ENCODE results near the gene CUL7. TPM values are rescaled to one million over a fixed set of nuclear protein-coding genes. Genes with fewer than 3 reads are reported as not detected.

CUL7 gene
- total RNA-seq, 2 experiments from 2014 or later: 14.1 to 14.9 TPM

DNA sequence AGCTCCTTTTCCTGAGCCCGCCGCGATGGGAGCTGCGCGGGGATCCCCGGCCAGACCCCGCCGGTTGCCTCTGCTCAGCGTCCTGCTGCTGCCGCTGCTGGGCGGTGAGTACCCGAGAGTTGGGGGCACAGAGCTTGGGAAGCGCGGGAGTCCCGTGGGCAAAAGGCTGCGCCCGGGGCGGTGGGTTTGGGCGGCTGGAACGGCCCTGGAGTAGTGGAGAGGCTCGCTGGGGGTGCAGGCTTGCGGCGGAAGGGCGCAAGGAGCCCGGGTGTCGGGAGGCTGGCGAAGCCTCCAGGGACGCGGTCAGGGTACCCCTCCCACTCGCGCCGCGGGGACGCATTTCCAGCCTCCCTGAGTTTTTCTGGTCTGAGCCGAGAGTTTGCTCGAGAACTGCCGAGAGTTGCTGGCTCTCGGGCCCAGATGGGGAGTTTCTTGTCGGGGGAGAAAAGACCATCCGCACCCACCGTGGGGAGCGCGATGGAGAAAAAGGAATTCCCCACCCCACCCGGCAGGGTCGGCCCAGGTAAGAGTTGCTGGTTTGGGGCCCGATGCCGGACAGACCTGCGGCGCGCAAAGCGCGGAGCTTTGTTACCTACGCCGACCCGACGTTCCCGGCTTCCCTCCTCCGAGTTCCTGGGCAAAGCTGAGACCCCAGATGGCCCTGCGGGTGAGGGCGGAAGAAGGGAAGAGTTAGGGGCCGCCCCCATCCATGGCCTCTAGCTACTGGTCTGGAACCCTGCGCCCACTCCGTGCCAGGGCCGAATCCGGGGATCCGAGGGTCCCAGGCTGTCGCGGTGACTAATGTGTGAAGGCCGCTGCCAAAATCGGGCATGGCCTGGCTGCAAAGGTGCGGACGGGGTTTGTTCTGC, 23.0 kb upstream of the CUL7 start:
- no peaks in the 10 kb centered on the region for H3K36me3 ChIP-seq (ENCODE audit: insufficient read depth, low read length)
- no peaks in the 10 kb centered on the region for H3K9me3 ChIP-seq (ENCODE audit: low read length)
- H3K27ac ChIP-seq (ENCODE audit: low read depth, low read length, poor library complexity, severe bottlenecking): peak overlapping the region; percentile 24
- peak; percentile 49 for DNase-seq (ENCODE audit: low spot score)
- intact Hi-C loops (cut with micrococcal nuclease; ENCODE audit: unreplicated experiment): loop anchor here (10.0 kb wide), 1 partner anchor 428 kb away; no protein-coding TSS in a partner anchor
- BruUV-seq (replicated peaks): no TSS peak
- no peak for TF ChIP-seq EZH2phosphoT487 (IDR thresholded peaks at IDR 0.05; ENCODE audit: borderline replicate concordance, low read depth, low read length)
- TF ChIP-seq, protein P1, sequence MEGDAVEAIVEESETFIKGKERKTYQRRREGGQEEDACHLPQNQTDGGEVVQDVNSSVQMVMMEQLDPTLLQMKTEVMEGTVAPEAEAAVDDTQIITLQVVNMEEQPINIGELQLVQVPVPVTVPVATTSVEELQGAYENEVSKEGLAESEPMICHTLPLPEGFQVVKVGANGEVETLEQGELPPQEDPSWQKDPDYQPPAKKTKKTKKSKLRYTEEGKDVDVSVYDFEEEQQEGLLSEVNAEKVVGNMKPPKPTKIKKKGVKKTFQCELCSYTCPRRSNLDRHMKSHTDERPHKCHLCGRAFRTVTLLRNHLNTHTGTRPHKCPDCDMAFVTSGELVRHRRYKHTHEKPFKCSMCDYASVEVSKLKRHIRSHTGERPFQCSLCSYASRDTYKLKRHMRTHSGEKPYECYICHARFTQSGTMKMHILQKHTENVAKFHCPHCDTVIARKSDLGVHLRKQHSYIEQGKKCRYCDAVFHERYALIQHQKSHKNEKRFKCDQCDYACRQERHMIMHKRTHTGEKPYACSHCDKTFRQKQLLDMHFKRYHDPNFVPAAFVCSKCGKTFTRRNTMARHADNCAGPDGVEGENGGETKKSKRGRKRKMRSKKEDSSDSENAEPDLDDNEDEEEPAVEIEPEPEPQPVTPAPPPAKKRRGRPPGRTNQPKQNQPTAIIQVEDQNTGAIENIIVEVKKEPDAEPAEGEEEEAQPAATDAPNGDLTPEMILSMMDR (conservative IDR thresholded peaks at IDR 0.05; ENCODE audit: low read length): 0 out of 2 replicates have a peak, but pooled peaks have one; percentile 10
- no peaks in the 10 kb centered on the region for H3K9me2 ChIP-seq (ENCODE audit: insufficient read depth, low read length)
- ChIA-PET CTCF (ENCODE audit: unreplicated experiment) (no interaction called here), POLR2A (interaction anchor here (1.8 kb wide), 1 partner anchor 18 kb away, joined by 6 read pairs; the partner anchor contains the start of genes KLC4 and MRPL2)
- peak overlapping the region; percentile 57 for H2AFZ ChIP-seq (ENCODE audit: low read length)
- 0 out of 2 replicates have a peak, but pooled peaks cover 5% of the 10 kb centered on the region for H4K20me1 ChIP-seq (ENCODE audit: insufficient read depth, low read length)
- peaks cover 6% of the 10 kb centered on the region; the same call in 1 of the 2 replicates for H3K79me2 ChIP-seq (ENCODE audit: insufficient read depth, low read depth, low read length)
- H3K4me1 ChIP-seq (ENCODE audit: insufficient read depth, low read length, poor library complexity, severe bottlenecking): peaks cover 28% of the 10 kb centered on the region
- H3K4me3 ChIP-seq (ENCODE audit: low read depth, low read length, poor library complexity, severe bottlenecking): peak overlapping the region; percentile 98
- peak overlapping the region; percentile 94 for H3K4me2 ChIP-seq (ENCODE audit: low read length)

DNA sequence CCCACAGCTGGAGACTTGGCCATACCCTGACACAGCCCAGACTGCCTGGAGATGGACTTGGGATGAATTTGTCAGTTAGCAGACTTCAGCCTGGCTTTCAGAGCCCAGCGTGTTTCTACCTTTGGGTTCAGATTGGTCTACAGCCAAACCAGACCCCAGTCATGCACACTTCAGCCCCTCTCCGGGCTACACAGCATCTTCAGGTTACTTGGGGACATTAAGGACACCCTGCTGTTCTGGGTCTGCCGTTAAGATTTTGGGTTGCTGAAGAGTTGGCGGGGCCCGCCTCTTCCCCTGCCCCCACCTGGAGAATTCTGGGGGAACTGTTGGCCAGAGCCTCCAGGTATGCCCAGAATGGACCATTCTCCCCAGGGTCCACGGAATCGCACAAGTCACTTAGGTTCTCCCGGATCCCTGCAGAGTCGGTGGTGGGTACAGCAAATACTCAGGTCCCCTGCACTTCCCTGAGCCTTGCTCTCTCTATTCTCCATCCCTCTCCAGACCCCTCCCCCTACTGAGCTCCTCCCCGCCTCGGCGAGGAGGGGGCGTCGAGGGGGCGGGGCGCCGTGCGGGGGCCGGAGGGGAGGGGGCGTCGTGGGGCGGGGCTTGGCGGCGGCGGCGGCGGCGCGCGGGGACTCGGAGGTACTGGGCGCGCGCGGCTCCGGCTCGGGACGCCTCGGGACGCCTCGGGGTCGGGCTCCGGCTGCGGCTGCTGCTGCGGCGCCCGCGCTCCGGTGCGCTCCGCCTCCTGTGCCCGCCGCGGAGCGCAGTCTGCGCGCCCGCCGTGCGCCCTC, 22.2 kb upstream of the CUL7 start, which contains the start of gene PTK7:
PTK7 (plus strand) TSS at position 645 of the 794 bp plus-strand sequence. CDS start 175 bp downstream, outside the sequence.
- peaks cover 28% of the 10 kb centered on the region for H3K4me1 ChIP-seq (ENCODE audit: insufficient read depth, low read length, poor library complexity, severe bottlenecking)
- H3K79me2 ChIP-seq (ENCODE audit: insufficient read depth, low read depth, low read length): peaks cover 6% of the 10 kb centered on the region; the same call in 1 of the 2 replicates
- H3K9me3 ChIP-seq (ENCODE audit: low read length): no peaks in the 10 kb centered on the region
- BruUV-seq (replicated peaks): no TSS peak
- H3K4me3 ChIP-seq (ENCODE audit: low read depth, low read length, poor library complexity, severe bottlenecking): peak within 1 kb of the TSS; percentile 98
- H3K27ac ChIP-seq (ENCODE audit: low read depth, low read length, poor library complexity, severe bottlenecking): peak within 1 kb of the TSS; percentile 24
- POLR2A ChIA-PET: interaction anchor here (1.8 kb wide), 1 partner anchor 17 kb away, joined by 6 read pairs; the partner anchor contains the start of genes KLC4 and MRPL2
- H3K4me2 ChIP-seq (ENCODE audit: low read length): peak within 1 kb of the TSS; percentile 94
- CTCF ChIA-PET (ENCODE audit: unreplicated experiment): no interaction called here
- 0 out of 2 replicates have a peak, but pooled peaks cover 5% of the 10 kb centered on the region for H4K20me1 ChIP-seq (ENCODE audit: insufficient read depth, low read length)
- H3K9me2 ChIP-seq (ENCODE audit: insufficient read depth, low read length): no peaks in the 10 kb centered on the region
- no peaks in the 10 kb centered on the region for H3K36me3 ChIP-seq (ENCODE audit: insufficient read depth, low read length)
- no peak for TF ChIP-seq EZH2phosphoT487 (IDR thresholded peaks at IDR 0.05; ENCODE audit: borderline replicate concordance, low read depth, low read length)
- TF ChIP-seq, protein P1 (conservative IDR thresholded peaks at IDR 0.05; ENCODE audit: low read length): no peak
- peak; percentile 78 for DNase-seq (ENCODE audit: low spot score)
- intact Hi-C loops (cut with micrococcal nuclease; ENCODE audit: unreplicated experiment): loop anchor here (10.0 kb wide), 1 partner anchor 429 kb away; no protein-coding TSS in a partner anchor
- peak within 1 kb of the TSS; percentile 77 for H2AFZ ChIP-seq (ENCODE audit: low read length)
